Osteocyte (in vitro differentiated cells): ENCODE results near the gene MTHFD1. TPM values are rescaled to one million over a fixed set of nuclear protein-coding genes. Genes with fewer than 3 reads are reported as not detected.

Experiments
- DNase-seq: peaks from one replicate; pipeline ENCODE4 v3.0.0; 2021; ENCODE audit warnings: mixed read lengths; ENCODE audit not compliant: unreplicated experiment; ENCODE audit errors: extremely low spot score
- H3K27ac Mint-ChIP-seq: one replicate; pipeline ENCODE4 v1.8.0; 2021; ENCODE audit warnings: mild to moderate bottlenecking, mixed read lengths; ENCODE audit not compliant: unreplicated experiment
- H3K27me3 Mint-ChIP-seq: one replicate; pipeline ENCODE4 v1.8.0; 2021; ENCODE audit warnings: mixed read lengths; ENCODE audit not compliant: unreplicated experiment
- H3K36me3 Mint-ChIP-seq: one replicate; pipeline ENCODE4 v1.8.0; 2021; ENCODE audit warnings: mixed read lengths; ENCODE audit not compliant: unreplicated experiment
- H3K4me1 Mint-ChIP-seq: one replicate; pipeline ENCODE4 v1.8.0; 2021; ENCODE audit warnings: mixed read lengths; ENCODE audit not compliant: unreplicated experiment
- H3K4me3 Mint-ChIP-seq: one replicate; pipeline ENCODE4 v1.8.0; 2021; ENCODE audit warnings: mild to moderate bottlenecking, moderate library complexity, mixed read lengths; ENCODE audit not compliant: unreplicated experiment
- H3K9me3 Mint-ChIP-seq: one replicate; pipeline ENCODE4 v1.8.0; 2021; ENCODE audit warnings: mixed read lengths; ENCODE audit not compliant: unreplicated experiment
- CTCF ChIP-seq: fragments of 200-600 bp; sonication (generic); IDR thresholded peaks from 2 replicates; pipeline ENCODE4 v1.5.0; 2021; ENCODE audit warnings: antibody characterized with exemption, mild to moderate bottlenecking, moderate library complexity
- total RNA-seq: library from RNA; stranded (reverse); gene quantifications from 2 replicates; pipeline ENCODE4 v1.2.1, GENCODE V29; 2021

The MTHFD1 gene
- total RNA-seq, 1 donor from 2014 or later = 77.8 TPM

- no peaks in the 10 kb centered on the region for H3K9me3 Mint-ChIP-seq
- no peak for TF ChIP-seq CTCF
- H3K4me3 Mint-ChIP-seq = peak overlapping the region; percentile 87
These were observed 114.3 kb downstream of the MTHFD1 start for GRCh38 chr14:64502456-64502855.

GRCh38 chr14:64502887-64503433 lies 114.8 kb downstream of the MTHFD1 start:
- H3K4me3 Mint-ChIP-seq = peak overlapping the region; percentile 87
- H3K9me3 Mint-ChIP-seq = no peaks in the 10 kb centered on the region
- peak overlapping the region; percentile 95 for H3K27ac Mint-ChIP-seq
- H3K27me3 Mint-ChIP-seq = no peaks in the 10 kb centered on the region
- H3K36me3 Mint-ChIP-seq = no peaks in the 10 kb centered on the region
- TF ChIP-seq CTCF = no peak
- no peak for DNase-seq
- H3K4me1 Mint-ChIP-seq = peaks cover 57% of the 10 kb centered on the region

More at GRCh38 chr14:64502456-64502855, 114.3 kb downstream of the MTHFD1 start:
- H3K27me3 Mint-ChIP-seq = no peaks in the 10 kb centered on the region
- peak overlapping the region; percentile 95 for H3K27ac Mint-ChIP-seq
- H3K4me1 Mint-ChIP-seq = peaks cover 52% of the 10 kb centered on the region
- H3K36me3 Mint-ChIP-seq = no peaks in the 10 kb centered on the region
- no peak for DNase-seq

- no peak for TF ChIP-seq CTCF
- DNase-seq = peak; percentile 96
- H3K27me3 Mint-ChIP-seq = no peaks in the 10 kb centered on the region
- peak within 1 kb of the TSS; percentile 99 for H3K27ac Mint-ChIP-seq
- no peaks in the 10 kb centered on the region for H3K9me3 Mint-ChIP-seq
- peak within 1 kb of the TSS; percentile 87 for H3K4me3 Mint-ChIP-seq
- H3K36me3 Mint-ChIP-seq = no peaks in the 10 kb centered on the region
- H3K4me1 Mint-ChIP-seq = peaks cover 64% of the 10 kb centered on the region
These were observed 115.5 kb downstream of the MTHFD1 start, which contains the start of gene ZBTB25 for GRCh38 chr14:64503434-64504309. Gene ZBTB25 (minus strand): TSS chr14:64503838. CDS start chr14:64490533, 13,305 bp downstream.

GRCh38 chr14:64504310-64504896 lies 116.2 kb downstream of the MTHFD1 start, which contains the start of gene ZBTB1:
Gene ZBTB1 (plus strand): TSS chr14:64504770. CDS start chr14:64521505, 16,735 bp downstream.
- DNase-seq = peak; percentile 95
- Mint-ChIP-seq H3K27ac (peak within 1 kb of the TSS; percentile 99), H3K27me3 (no peaks in the 10 kb centered on the region), H3K36me3 (no peaks in the 10 kb centered on the region), H3K9me3 (no peaks in the 10 kb centered on the region), H3K4me1 (peaks cover 70% of the 10 kb centered on the region), H3K4me3 (peak within 1 kb of the TSS; percentile 87)
- TF ChIP-seq CTCF = no peak
